ENCODE measurements around the gene DNAJB13.
A peak's percentile ranks its signal among the peaks of the same experiment; 100 is the strongest.

The DNAJB13 gene

GRCh38 chr11:74015919-74016684, 65.3 kb downstream of the DNAJB13 start:
- DNase-seq (ENCODE audit: low read depth): no peak

DNA sequence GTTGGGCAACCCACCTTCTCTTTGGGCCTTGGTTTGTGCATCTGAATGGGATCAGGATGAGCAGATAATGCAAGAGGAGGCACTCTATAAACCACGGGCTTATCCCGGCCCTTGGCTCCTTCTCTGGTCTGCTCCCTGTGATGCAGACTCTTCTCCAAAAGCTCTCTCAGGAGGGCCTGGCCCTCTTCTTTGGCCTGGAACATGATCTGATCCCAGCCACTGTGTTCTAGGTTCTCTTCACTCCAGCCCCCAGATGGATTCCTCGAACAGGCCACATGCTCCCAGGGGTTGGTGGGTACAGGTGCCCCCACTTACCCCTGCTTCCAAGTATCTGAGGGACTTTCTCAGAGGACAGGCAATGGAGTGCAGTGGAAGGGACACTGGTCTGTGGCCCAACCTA, 66.8 kb downstream of the DNAJB13 start:
- no peak for DNase-seq (ENCODE audit: low read depth)

- DNase-seq (ENCODE audit: low read depth): peak; percentile 15
Observed at GRCh38 chr11:74018331-74019005, 67.6 kb downstream of the DNAJB13 start.

GRCh38 chr11:74019104-74019738, 68.4 kb downstream of the DNAJB13 start:
- no peak for DNase-seq (ENCODE audit: low read depth)

GRCh38 chr11:74019860-74020259, 69.0 kb downstream of the DNAJB13 start:
- DNase-seq (ENCODE audit: low read depth): no peak
